ENCODE measurements around the gene GIMAP4. TPM values are rescaled to one million over a fixed set of nuclear protein-coding genes. Genes with fewer than 3 reads are reported as not detected.

GIMAP4 gene
- total and polyA plus RNA-seq, 9 of the 15 experiments (the other 6 are each of a cell fraction or from before 2014, with no cell fraction given): 0.42 TPM; not detected in 8

DNA sequence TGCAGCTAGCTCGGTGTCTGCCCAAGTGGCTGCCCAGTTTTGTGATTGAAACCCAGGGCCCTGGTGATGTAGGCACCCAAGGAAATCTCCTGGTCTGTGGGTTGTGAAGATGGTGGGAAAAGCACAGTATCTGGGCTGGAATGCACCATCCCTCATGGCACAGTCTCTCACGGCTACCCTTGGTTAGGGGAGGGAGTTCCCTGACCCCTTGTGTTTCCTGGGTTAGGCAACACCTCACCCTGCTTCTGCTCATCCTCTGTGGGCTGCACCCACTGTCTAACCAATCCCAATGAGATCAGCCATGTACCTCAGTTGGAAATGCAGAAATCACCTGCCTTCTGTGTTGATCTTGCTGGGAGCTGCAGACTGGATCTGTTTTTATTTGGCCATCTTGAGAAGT is 27.6 kb downstream of the GIMAP4 start:
- Histone ChIP-seq H3K9me3 (replicated peaks; ENCODE audit: control insufficient read depth, insufficient read depth, low read depth, low read length) (no peaks in the 10 kb centered on the region; the same call in 1 of the 2 replicates), H3K9ac (ENCODE audit: insufficient read depth in 1 of 2, low read depth in 2 of 2, low read length in 2 of 2) (no peak overlapping the region), H3K36me3 (ENCODE audit: control insufficient read depth, insufficient read depth, low read length) (no peaks in the 10 kb centered on the region), H3K79me2 (ENCODE audit: control insufficient read depth, insufficient read depth, low read length) (no peaks in the 10 kb centered on the region), H4K20me1 (replicated peaks; ENCODE audit: control insufficient read depth, insufficient read depth, low read length) (no peaks in the 10 kb centered on the region), H3K4me1 (replicated peaks in 1 of 2; ENCODE audit: control insufficient read depth in 2 of 2, insufficient read depth in 2 of 2, low read length in 2 of 2) (no peaks in the 10 kb centered on the region), H3K9me1 (ENCODE audit: control insufficient read depth, insufficient read depth, low read length) (no peaks in the 10 kb centered on the region), H3K4me3 (no peak overlapping the region), H2AFZ (ENCODE audit: low read depth, low read length) (no peak overlapping the region), H3K27ac (ENCODE audit: extremely low read depth, low read depth, low read length) (no peak overlapping the region), H3K27me3 (ENCODE audit: control insufficient read depth in 2 of 2, insufficient read depth in 2 of 2, low read length in 2 of 2) (no peaks in the 10 kb centered on the region), H3K4me2 (ENCODE audit: insufficient read depth, low read length) (no peak overlapping the region)
- in situ Hi-C loops (cut with MboI) (no loop called here), intact Hi-C loops (cut with micrococcal nuclease) (no loop called here)
- ChIA-PET CTCF (ENCODE audit: low intra/inter-chr PET ratio) (no interaction called here), POLR2A (interaction anchor here (0.8 kb wide), 1 partner anchor 18 kb away, joined by 3 read pairs; no protein-coding TSS in a partner anchor)
- DNase-seq (ENCODE audit: extremely low read depth in 1 of 4, low spot score in 3 of 4): no peak
- 0% methylated on average over 2 of the region's 2 CpGs for WGBS (ENCODE audit: insufficient coverage, low coverage, missing lambda C conversion rate)
- no peak for FAIRE-seq
- ATAC-seq: no peak
- BruUV-seq (replicated peaks): no TSS peak
- TF ChIP-seq, protein P1, sequence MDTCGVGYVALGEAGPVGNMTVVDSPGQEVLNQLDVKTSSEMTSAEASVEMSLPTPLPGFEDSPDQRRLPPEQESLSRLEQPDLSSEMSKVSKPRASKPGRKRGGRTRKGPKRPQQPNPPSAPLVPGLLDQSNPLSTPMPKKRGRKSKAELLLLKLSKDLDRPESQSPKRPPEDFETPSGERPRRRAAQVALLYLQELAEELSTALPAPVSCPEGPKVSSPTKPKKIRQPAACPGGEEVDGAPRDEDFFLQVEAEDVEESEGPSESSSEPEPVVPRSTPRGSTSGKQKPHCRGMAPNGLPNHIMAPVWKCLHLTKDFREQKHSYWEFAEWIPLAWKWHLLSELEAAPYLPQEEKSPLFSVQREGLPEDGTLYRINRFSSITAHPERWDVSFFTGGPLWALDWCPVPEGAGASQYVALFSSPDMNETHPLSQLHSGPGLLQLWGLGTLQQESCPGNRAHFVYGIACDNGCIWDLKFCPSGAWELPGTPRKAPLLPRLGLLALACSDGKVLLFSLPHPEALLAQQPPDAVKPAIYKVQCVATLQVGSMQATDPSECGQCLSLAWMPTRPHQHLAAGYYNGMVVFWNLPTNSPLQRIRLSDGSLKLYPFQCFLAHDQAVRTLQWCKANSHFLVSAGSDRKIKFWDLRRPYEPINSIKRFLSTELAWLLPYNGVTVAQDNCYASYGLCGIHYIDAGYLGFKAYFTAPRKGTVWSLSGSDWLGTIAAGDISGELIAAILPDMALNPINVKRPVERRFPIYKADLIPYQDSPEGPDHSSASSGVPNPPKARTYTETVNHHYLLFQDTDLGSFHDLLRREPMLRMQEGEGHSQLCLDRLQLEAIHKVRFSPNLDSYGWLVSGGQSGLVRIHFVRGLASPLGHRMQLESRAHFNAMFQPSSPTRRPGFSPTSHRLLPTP (IDR thresholded peaks at IDR 0.05; ENCODE audit: borderline replicate concordance, extremely low read depth, insufficient read length): no peak
- TF ChIP-seq CREBBP (IDR thresholded peaks at IDR 0.05; ENCODE audit: low read depth, low read length): no peak
- no peak for TF ChIP-seq ZNF408 (CRISPR knock-in tag; IDR thresholded peaks at IDR 0.05; ENCODE audit: low read depth)
- no peak for TF ChIP-seq SNIP1 (IDR thresholded peaks at IDR 0.05; ENCODE audit: low read depth)
- no peak for TF ChIP-seq ZNF232 (CRISPR knock-in tag; IDR thresholded peaks at IDR 0.05)
- no peak for TF ChIP-seq PCBP1 (IDR thresholded peaks at IDR 0.05; ENCODE audit: low read depth, low read length, poor library complexity, severe bottlenecking)
- TF ChIP-seq SMARCC2 (IDR thresholded peaks at IDR 0.05; ENCODE audit: low read depth): no peak
- no peak for TF ChIP-seq ELF2 (CRISPR knock-in tag; IDR thresholded peaks at IDR 0.05)
- no peak for TF ChIP-seq ZNF384 (IDR thresholded peaks at IDR 0.05; ENCODE audit: low read depth, low read length)
- TF ChIP-seq GTF2F1 (IDR thresholded peaks at IDR 0.05; ENCODE audit: low read depth, low read length): no peak
- TF ChIP-seq RBM14 (IDR thresholded peaks at IDR 0.05; ENCODE audit: borderline replicate concordance, insufficient read depth, low read depth, low read length): no peak
- no peak for TF ChIP-seq ZNF121 (CRISPR knock-in tag; conservative IDR thresholded peaks at IDR 0.05)
- no peak for TF ChIP-seq ASH1L (IDR thresholded peaks at IDR 0.05; ENCODE audit: borderline replicate concordance, low read depth, partially characterized antibody)
- TF ChIP-seq, protein P2, sequence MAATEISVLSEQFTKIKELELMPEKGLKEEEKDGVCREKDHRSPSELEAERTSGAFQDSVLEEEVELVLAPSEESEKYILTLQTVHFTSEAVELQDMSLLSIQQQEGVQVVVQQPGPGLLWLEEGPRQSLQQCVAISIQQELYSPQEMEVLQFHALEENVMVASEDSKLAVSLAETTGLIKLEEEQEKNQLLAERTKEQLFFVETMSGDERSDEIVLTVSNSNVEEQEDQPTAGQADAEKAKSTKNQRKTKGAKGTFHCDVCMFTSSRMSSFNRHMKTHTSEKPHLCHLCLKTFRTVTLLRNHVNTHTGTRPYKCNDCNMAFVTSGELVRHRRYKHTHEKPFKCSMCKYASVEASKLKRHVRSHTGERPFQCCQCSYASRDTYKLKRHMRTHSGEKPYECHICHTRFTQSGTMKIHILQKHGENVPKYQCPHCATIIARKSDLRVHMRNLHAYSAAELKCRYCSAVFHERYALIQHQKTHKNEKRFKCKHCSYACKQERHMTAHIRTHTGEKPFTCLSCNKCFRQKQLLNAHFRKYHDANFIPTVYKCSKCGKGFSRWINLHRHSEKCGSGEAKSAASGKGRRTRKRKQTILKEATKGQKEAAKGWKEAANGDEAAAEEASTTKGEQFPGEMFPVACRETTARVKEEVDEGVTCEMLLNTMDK (IDR thresholded peaks at IDR 0.05; ENCODE audit: borderline replicate concordance, insufficient read depth, low read depth, low read length, poor library complexity, severe bottlenecking): no peak
- no peak for TF ChIP-seq ZNF263 (CRISPR knock-in tag; IDR thresholded peaks at IDR 0.05; ENCODE audit: borderline replicate concordance)
- TF ChIP-seq ZBTB7A (IDR thresholded peaks at IDR 0.05; ENCODE audit: borderline replicate concordance, control insufficient read depth, low read depth, low read length): no peak
- no peak for TF ChIP-seq CCNT2 (IDR thresholded peaks at IDR 0.05; ENCODE audit: borderline replicate concordance, extremely low read depth, insufficient read length, low read depth, low read length)
- TF ChIP-seq ERF (CRISPR knock-in tag; IDR thresholded peaks at IDR 0.05): no peak
- no peak for TF ChIP-seq ZNF184 (CRISPR knock-in tag; IDR thresholded peaks at IDR 0.05)

Measured in K562 (cell line).